H1 (cell line): ENCODE measurements around the gene EML4. TPM values are rescaled to one million over a fixed set of nuclear protein-coding genes. Genes with fewer than 3 reads are reported as not detected.

Experiments used
- CTCF ChIA-PET: fragments of 300-600 bp; sonication (Branson Sonifier 250); formaldehyde crosslinking; loops from one replicate; lab custom pipeline; 2021; ENCODE audit not compliant: partially characterized antibody; lab: Charles Lee
- POLR2A ChIA-PET: fragments of 300-600 bp; sonication (Branson Sonifier 250); formaldehyde crosslinking; loops from one replicate; lab custom pipeline; 2021; ENCODE audit warnings: inconsistent platforms; ENCODE audit not compliant: partially characterized antibody; lab: Charles Lee
- DNase-seq, 2 experiments: peaks; one replicate each; pipeline versions ENCODE4 v3.0.0 to v3.0.0-alpha.2; 2010 to 2022; ENCODE audit warnings: low spot score in 2 of 2, low read depth in 1 of 2, mixed read lengths in 1 of 2
- FAIRE-seq: peaks from 2 replicates; lab custom pipeline; 2011; peaks lifted over from hg19 to GRCh38; lab: Jason Lieb, UNC
- H2AFZ ChIP-seq: 2 replicates; pipeline ENCODE4 v1.8.1; 2012; ENCODE audit warnings: low read length, inconsistent platforms
- H2AK5ac ChIP-seq: 2 replicates; pipeline ENCODE4 v1.6.1; 2013; ENCODE audit warnings: low read depth, low read length
- H2BK120ac ChIP-seq: replicated peaks from 2 replicates; pipeline ENCODE3; 2013; ENCODE audit warnings: low read depth, low read length, inconsistent platforms
- H2BK12ac ChIP-seq: 2 replicates; pipeline ENCODE4 v1.6.1; 2013; ENCODE audit warnings: low read depth, low read length
- H2BK15ac ChIP-seq: 2 replicates; pipeline ENCODE4 v1.6.1; 2013; ENCODE audit warnings: low read length
- H2BK20ac ChIP-seq: 2 replicates; pipeline ENCODE4 v1.6.1; 2013; ENCODE audit warnings: low read length
- H2BK5ac ChIP-seq: 2 replicates; pipeline ENCODE4 v1.6.1; 2013; ENCODE audit warnings: low read depth, low read length
- H3K14ac ChIP-seq: 2 replicates; pipeline ENCODE4 v1.6.1; 2013; ENCODE audit warnings: inconsistent platforms; ENCODE audit not compliant: insufficient read length
- H3K18ac ChIP-seq: 2 replicates; pipeline ENCODE4 v1.6.1; 2013; ENCODE audit warnings: low read length; ENCODE audit errors: extremely low read depth
- H3K23ac ChIP-seq: 2 replicates; pipeline ENCODE4 v1.6.1; 2013; ENCODE audit warnings: inconsistent platforms; ENCODE audit not compliant: insufficient read length
- H3K23me2 ChIP-seq: 2 replicates; pipeline ENCODE4 v1.6.1; 2013; ENCODE audit warnings: low read depth, low read length
- H3K27ac ChIP-seq: 2 replicates; pipeline ENCODE4 v1.6.1; 2011; ENCODE audit warnings: low read depth, low read length, inconsistent platforms
- H3K27me3 ChIP-seq, 4 experiments: replicated peaks in 1 of 4; 1 replicate in 1 of 4; 2 replicates in 3 of 4; pipeline versions ENCODE4 v1.6.1 to v1.8.1; 2011 to 2013; ENCODE audit warnings: low read length in 3 of 4, mild to moderate bottlenecking in 3 of 4, inconsistent platforms in 2 of 4, mixed read lengths in 2 of 4, moderate library complexity in 1 of 4; ENCODE audit not compliant: control insufficient read depth in 3 of 4, insufficient read depth in 3 of 4; ENCODE audit errors: extremely low read depth in 1 of 4
- H3K36me3 ChIP-seq, 4 experiments: 2 replicates each; pipeline versions ENCODE4 v1.6.1 to v1.8.1; 2011 to 2013; ENCODE audit warnings: mild to moderate bottlenecking in 4 of 4, low read length in 3 of 4, moderate library complexity in 2 of 4, control low read depth in 1 of 4, inconsistent platforms in 1 of 4; ENCODE audit not compliant: insufficient read depth in 4 of 4, control insufficient read depth in 2 of 4
- H3K4ac ChIP-seq: replicated peaks from 2 replicates; pipeline ENCODE3; 2013; ENCODE audit warnings: low read length, low read depth, mixed read lengths, inconsistent platforms; ENCODE audit not compliant: insufficient read length
- H3K4me1 ChIP-seq, 4 experiments: replicated peaks in 1 of 4; 1 replicate in 1 of 4; 2 replicates in 3 of 4; pipeline versions ENCODE4 v1.6.1 to v1.8.1; 2011 to 2013; ENCODE audit warnings: low read length in 3 of 4, inconsistent platforms in 2 of 4, mixed read lengths in 1 of 4; ENCODE audit not compliant: insufficient read depth in 4 of 4, control insufficient read depth in 3 of 4
- H3K4me2 ChIP-seq, 2 experiments: 2 replicates each; pipeline versions ENCODE4 v1.6.1 to v1.8.1; 2011 to 2013; ENCODE audit warnings: low read depth in 2 of 2, low read length in 2 of 2, control low read depth in 1 of 2, inconsistent platforms in 1 of 2, mild to moderate bottlenecking in 1 of 2; ENCODE audit not compliant: insufficient read depth in 1 of 2
- H3K4me3 ChIP-seq, 4 experiments: fragments of 200-600, 300-600 bp in 1 of 4; sonication (generic), shearing (Covaris generic), sonication (Bioruptor Twin) in 1 of 4; 2 replicates each; pipeline versions ENCODE4 v1.5.1 to v1.8.1; 2011 to 2016; ENCODE audit warnings: low read length in 4 of 4, low read depth in 3 of 4, control low read depth in 2 of 4, inconsistent platforms in 2 of 4, mild to moderate bottlenecking in 2 of 4, mixed read lengths in 1 of 4, moderate library complexity in 1 of 4; ENCODE audit not compliant: insufficient read depth in 2 of 4; ENCODE audit errors: extremely low read depth in 1 of 4
- H3K56ac ChIP-seq: replicated peaks from 2 replicates; pipeline ENCODE3; 2013; ENCODE audit warnings: low read depth, mild to moderate bottlenecking, mixed read lengths, low read length, inconsistent platforms; ENCODE audit not compliant: insufficient read length
- H3K79me1 ChIP-seq: 2 replicates; pipeline ENCODE4 v1.6.1; 2013; ENCODE audit warnings: low read depth, low read length, control low read depth
- H3K79me2 ChIP-seq, 2 experiments: 2 replicates each; pipeline versions ENCODE4 v1.6.1 to v1.8.1; 2012 to 2013; ENCODE audit warnings: low read length in 2 of 2, mild to moderate bottlenecking in 2 of 2, inconsistent platforms in 1 of 2; ENCODE audit not compliant: insufficient read depth in 2 of 2, control insufficient read depth in 1 of 2
- H3K9ac ChIP-seq, 4 experiments: replicated peaks in 1 of 4; 1 replicate in 1 of 4; 2 replicates in 3 of 4; pipeline versions ENCODE4 v1.6.1 to v1.8.1; 2011 to 2013; ENCODE audit warnings: low read depth in 3 of 4, low read length in 3 of 4, control low read depth in 2 of 4, mild to moderate bottlenecking in 2 of 4, moderate library complexity in 2 of 4, inconsistent platforms in 1 of 4; ENCODE audit errors: extremely low read depth in 1 of 4
- H3K9me3 ChIP-seq, 2 experiments: 2 replicates each; pipeline versions ENCODE4 v1.6.1 to v1.8.1; 2012 to 2013; ENCODE audit warnings: mild to moderate bottlenecking in 2 of 2, moderate library complexity in 2 of 2, control low read depth in 1 of 2, inconsistent platforms in 1 of 2, low read depth in 1 of 2, low read length in 1 of 2, mixed read lengths in 1 of 2; ENCODE audit not compliant: insufficient read depth in 2 of 2
- H4K20me1 ChIP-seq, 2 experiments: replicated peaks in 1 of 2; 2 replicates each; pipeline versions ENCODE3 to v1.8.1; 2011 to 2013; ENCODE audit warnings: inconsistent platforms in 2 of 2, low read length in 2 of 2, mild to moderate bottlenecking in 1 of 2; ENCODE audit not compliant: insufficient read depth in 2 of 2, control insufficient read depth in 1 of 2
- H4K5ac ChIP-seq: 2 replicates; pipeline ENCODE4 v1.6.1; 2013; ENCODE audit warnings: low read length, low read depth, mixed read lengths, inconsistent platforms; ENCODE audit not compliant: insufficient read length
- H4K8ac ChIP-seq: 2 replicates; pipeline ENCODE4 v1.8.0; 2013; ENCODE audit warnings: mild to moderate bottlenecking, moderate library complexity, low read length, inconsistent platforms; ENCODE audit not compliant: insufficient read depth; ENCODE audit errors: extremely low read depth
- H4K91ac ChIP-seq: replicated peaks from 2 replicates; pipeline ENCODE3; 2013; ENCODE audit warnings: low read length, mixed read lengths, inconsistent platforms; ENCODE audit not compliant: insufficient read length
- CBX8 ChIP-seq: fragments of 300-800, 300-1000 bp; sonication (generic); IDR thresholded peaks from 2 replicates; pipeline ENCODE4 v1.7.1; 2016; ENCODE audit warnings: low read depth, low read length, borderline replicate concordance
- CHD1 ChIP-seq: IDR thresholded peaks from 2 replicates; pipeline ENCODE4 v1.6.1; 2012; ENCODE audit warnings: low read depth, low read length, improper control_type of control experiment
- CHD2 ChIP-seq: IDR thresholded peaks from 2 replicates; pipeline ENCODE4 v1.6.1; 2012; ENCODE audit warnings: low read length, improper control_type of control experiment
- CREB1 ChIP-seq: IDR thresholded peaks from 2 replicates; pipeline ENCODE4 v1.6.1; 2012; ENCODE audit warnings: inconsistent platforms
- EZH2 ChIP-seq: fragments of 200-600 bp; sonication (generic); IDR thresholded peaks from 2 replicates; pipeline ENCODE4 v1.7.1; 2012; ENCODE audit warnings: low read depth, mild to moderate bottlenecking, moderate library complexity, low read length, inconsistent platforms; ENCODE audit not compliant: severe bottlenecking
- FOSL1 ChIP-seq: IDR thresholded peaks from 2 replicates; pipeline ENCODE4 v1.6.1; 2011; ENCODE audit warnings: mild to moderate bottlenecking, low read depth, low read length, moderate library complexity; ENCODE audit not compliant: insufficient read depth
- HDAC6 ChIP-seq: IDR thresholded peaks from one replicate; pipeline ENCODE4 v1.7.1; 2012; ENCODE audit warnings: low read depth, mild to moderate bottlenecking, inconsistent platforms, low read length, moderate library complexity
- POU5F1 ChIP-seq: IDR thresholded peaks from 2 replicates; pipeline ENCODE4 v1.6.1; 2011; ENCODE audit warnings: low read depth, mild to moderate bottlenecking, low read length, moderate library complexity
- RFX5 ChIP-seq: IDR thresholded peaks from 2 replicates; pipeline ENCODE4 v1.6.1; 2011; ENCODE audit warnings: low read depth, low read length, improper control_type of control experiment, borderline replicate concordance
- SIN3A ChIP-seq, 2 experiments: IDR thresholded peaks in 1 of 2; conservative IDR thresholded peaks in 1 of 2; 2 replicates each; pipeline ENCODE4 v1.6.1; 2011 to 2012; ENCODE audit warnings: low read length in 2 of 2, improper control_type of control experiment in 1 of 2, low read depth in 1 of 2, mild to moderate bottlenecking in 1 of 2
- SP2 ChIP-seq: IDR thresholded peaks from 2 replicates; pipeline ENCODE4 v1.6.1; 2012; ENCODE audit warnings: mild to moderate bottlenecking, low read length, inconsistent platforms
- WGBS, 2 experiments: shearing (Covaris generic) in 1 of 2; methylation state at CpG; one replicate each; pipeline versions ENCODE4 v1.1.6 to v1.1.7; 2013 to 2015; ENCODE audit warnings: low lambda C conversion rate in 2 of 2, mixed read lengths in 2 of 2, inconsistent platforms in 1 of 2, low coverage in 1 of 2, missing lambda C conversion rate in 1 of 2; ENCODE audit not compliant: insufficient replicate concordance in 2 of 2, insufficient coverage in 1 of 2, insufficient read length in 1 of 2; ENCODE audit errors: extremely low coverage in 1 of 2, missing lambda C conversion rate in 1 of 2; 5-methylcytosine and 5-hydroxymethylcytosine counted together
- polyA plus RNA-seq, 7 experiments: library from polyadenylated mRNA; depleted of rRNA in 3 of 7; stranded (reverse) in 5 of 7; unstranded in 2 of 7; fragments of >200 nt in 5 of 7; fragments of 200-250 nt in 2 of 7; gene quantifications; 1 replicate in 5 of 7; 2 replicates in 1 of 7; 4 replicates in 1 of 7; pipeline versions ENCODE4 v1.2.1 to v1.2.3, GENCODE V29; 2011 to 2013; ENCODE audit warnings: missing spikeins in 2 of 7, mixed read lengths in 2 of 7
- total RNA-seq: library from RNA; stranded (reverse); fragmentation: NEBNext Ultra II Directional; extraction: Animal tissue kit (Norgen Biotek cat#: 25700); gene quantifications from 2 replicates; pipeline ENCODE4 v1.2.1, GENCODE V29; 2021

EML4 gene
- total and polyA plus RNA-seq, 2 of the 8 experiments (the other 6 are each of a cell fraction or from before 2014, with no cell fraction given): 50.1 to 104 TPM

DNA sequence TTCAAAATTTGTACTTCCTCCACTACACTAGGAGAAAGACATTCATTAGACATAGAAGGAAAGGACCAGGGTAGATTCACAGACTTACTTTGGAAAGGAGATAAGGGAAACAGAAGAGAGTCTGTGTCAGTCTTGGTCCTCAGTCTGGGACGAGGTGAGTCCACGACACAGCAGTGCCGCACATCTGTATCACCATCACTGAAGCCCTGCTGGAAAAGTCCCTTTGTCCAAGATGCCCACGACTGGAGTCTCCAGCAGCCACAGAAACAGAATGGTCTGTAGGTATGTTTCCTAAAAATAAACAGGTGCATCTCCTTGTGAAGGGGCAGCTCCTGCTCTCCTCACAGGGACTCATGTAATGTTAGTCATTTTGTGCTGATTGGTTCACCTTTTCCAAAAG is 164.4 kb downstream of the EML4 start:
- Histone ChIP-seq H2AK5ac (no peak overlapping the region), H3K4me3 (no peak overlapping the region), H3K79me1 (no peaks in the 10 kb centered on the region), H3K27me3 (no peaks in the 10 kb centered on the region), H3K23ac (no peak overlapping the region), H3K9ac (no peak overlapping the region), H3K18ac (no peak overlapping the region), H3K4me2 (no peak overlapping the region), H3K79me2 (no peaks in the 10 kb centered on the region), H4K8ac (no peak overlapping the region), H4K5ac (no peak overlapping the region), H3K4ac (no peak overlapping the region), H2BK15ac (no peak overlapping the region), H2AFZ (no peak overlapping the region), H4K20me1 (peaks cover 0 to 8% of the 10 kb centered on the region in 2 experiments), H3K9me3 (no peaks in the 10 kb centered on the region), H3K4me1 (no peaks in the 10 kb centered on the region; a peak in 1 of 7 replicates), H3K27ac (no peak overlapping the region), H3K36me3 (peaks cover 3 to 39% (median 31%) of the 10 kb centered on the region in 4 experiments; a peak in 7 of 8 replicates), H2BK20ac (no peak overlapping the region), H2BK5ac (no peak overlapping the region), H2BK12ac (no peak overlapping the region), H2BK120ac (no peak overlapping the region), H3K14ac (no peak overlapping the region), H3K23me2 (no peaks in the 10 kb centered on the region), H3K56ac (no peak overlapping the region), H4K91ac (no peak overlapping the region)
- FAIRE-seq (no peak), DNase-seq (no peak)
- ChIA-PET POLR2A (no interaction called here), CTCF (interaction anchor here (1.1 to 1.5 kb wide), 2 partner anchors 9 to 13 kb away, joined by 3 to 4 read pairs; no protein-coding TSS in a partner anchor)
- no peak for TF ChIP-seq FOSL1
- TF ChIP-seq CBX8: no peak
- TF ChIP-seq HDAC6: no peak
- TF ChIP-seq POU5F1: no peak
- no peak for TF ChIP-seq CHD1
- TF ChIP-seq SIN3A (conservative IDR thresholded peaks at IDR 0.05 in 1 of 2, IDR thresholded peaks at IDR 0.05 in 1 of 2; ENCODE audit: low read depth in 1 of 2, low read length in 2 of 2): no peak
- no peak for TF ChIP-seq EZH2
- no peak for TF ChIP-seq SP2
- no peak for TF ChIP-seq RFX5
- TF ChIP-seq CREB1: no peak
- TF ChIP-seq CHD2: no peak
- 90% methylated on average over 4 of the region's 4 CpGs; no CpG with 5 or more reads in 1 of the 2 experiments for WGBS, 2 experiments
